PFSK-1 (cell line): Measurements from ENCODE around the gene RTN4RL1.

ENCODE experiments used
- FOXP2 ChIP-seq: optimal IDR thresholded peaks from 2 replicates; pipeline ENCODE3; 2011; ENCODE audit warnings: borderline replicate concordance, control low read depth, inconsistent platforms; ENCODE audit not compliant: insufficient read depth; ENCODE audit errors: extremely low read length, extremely low read depth
- POLR2AphosphoS5 ChIP-seq: IDR thresholded peaks from 2 replicates; pipeline ENCODE4 v1.6.1; 2012; ENCODE audit warnings: low read depth, mild to moderate bottlenecking, control low read depth, low read length, moderate library complexity
- SIN3A ChIP-seq: IDR thresholded peaks from 2 replicates; pipeline ENCODE4 v1.6.1; 2012; ENCODE audit warnings: mild to moderate bottlenecking, low read length, moderate library complexity, borderline replicate concordance; ENCODE audit not compliant: insufficient read depth
- TAF1 ChIP-seq: IDR thresholded peaks from 2 replicates; pipeline ENCODE4 v1.6.1; 2012; ENCODE audit warnings: low read length, control low read depth, borderline replicate concordance; ENCODE audit not compliant: insufficient read depth
- TF ChIP-seq, protein P1 (sequence below), 2 experiments: IDR thresholded peaks; 2 replicates each; pipeline versions ENCODE4 v1.6.1 to v1.8.0; 2011 to 2012; ENCODE audit warnings: low read depth in 2 of 2, low read length in 2 of 2, control low read depth in 1 of 2, inconsistent platforms in 1 of 2, mild to moderate bottlenecking in 1 of 2, moderate library complexity in 1 of 2; ENCODE audit not compliant: insufficient read depth in 1 of 2

- TF ChIP-seq, protein P1, sequence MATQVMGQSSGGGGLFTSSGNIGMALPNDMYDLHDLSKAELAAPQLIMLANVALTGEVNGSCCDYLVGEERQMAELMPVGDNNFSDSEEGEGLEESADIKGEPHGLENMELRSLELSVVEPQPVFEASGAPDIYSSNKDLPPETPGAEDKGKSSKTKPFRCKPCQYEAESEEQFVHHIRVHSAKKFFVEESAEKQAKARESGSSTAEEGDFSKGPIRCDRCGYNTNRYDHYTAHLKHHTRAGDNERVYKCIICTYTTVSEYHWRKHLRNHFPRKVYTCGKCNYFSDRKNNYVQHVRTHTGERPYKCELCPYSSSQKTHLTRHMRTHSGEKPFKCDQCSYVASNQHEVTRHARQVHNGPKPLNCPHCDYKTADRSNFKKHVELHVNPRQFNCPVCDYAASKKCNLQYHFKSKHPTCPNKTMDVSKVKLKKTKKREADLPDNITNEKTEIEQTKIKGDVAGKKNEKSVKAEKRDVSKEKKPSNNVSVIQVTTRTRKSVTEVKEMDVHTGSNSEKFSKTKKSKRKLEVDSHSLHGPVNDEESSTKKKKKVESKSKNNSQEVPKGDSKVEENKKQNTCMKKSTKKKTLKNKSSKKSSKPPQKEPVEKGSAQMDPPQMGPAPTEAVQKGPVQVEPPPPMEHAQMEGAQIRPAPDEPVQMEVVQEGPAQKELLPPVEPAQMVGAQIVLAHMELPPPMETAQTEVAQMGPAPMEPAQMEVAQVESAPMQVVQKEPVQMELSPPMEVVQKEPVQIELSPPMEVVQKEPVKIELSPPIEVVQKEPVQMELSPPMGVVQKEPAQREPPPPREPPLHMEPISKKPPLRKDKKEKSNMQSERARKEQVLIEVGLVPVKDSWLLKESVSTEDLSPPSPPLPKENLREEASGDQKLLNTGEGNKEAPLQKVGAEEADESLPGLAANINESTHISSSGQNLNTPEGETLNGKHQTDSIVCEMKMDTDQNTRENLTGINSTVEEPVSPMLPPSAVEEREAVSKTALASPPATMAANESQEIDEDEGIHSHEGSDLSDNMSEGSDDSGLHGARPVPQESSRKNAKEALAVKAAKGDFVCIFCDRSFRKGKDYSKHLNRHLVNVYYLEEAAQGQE (IDR thresholded peaks at IDR 0.05; ENCODE audit: insufficient read depth in 1 of 2, low read depth in 2 of 2, low read length in 2 of 2), result no peak
- TF ChIP-seq POLR2AphosphoS5 (no peak), TAF1 (no peak), SIN3A (no peak), FOXP2 (no peak)
Observed at GRCh38 chr17:2008332-2009126, 16.6 kb downstream of the RTN4RL1 start.
